Activated naive CD8-positive, alpha-beta T cell treated with anti-CD3 and anti-CD28 coated beads, Interleukin-2, amount 50 U/mL, for 24 hours (primary cell): Measurements from ENCODE around the gene GMPS.

Experiments used
- ATAC-seq: fragments of 150-1000 bp; cut with Tn5 transposase; one replicate; pipeline ENCODE4 v1.10.0; 2021
- DNase-seq: peaks from one replicate; pipeline ENCODE4 v3.0.0; 2021
- H3K27ac Mint-ChIP-seq: one replicate; pipeline ENCODE4 v1.8.0; 2021; ENCODE audit warnings: mild to moderate bottlenecking, mixed read lengths
- H3K27me3 Mint-ChIP-seq: one replicate; pipeline ENCODE4 v1.8.0; 2021; ENCODE audit warnings: mixed read lengths
- H3K36me3 Mint-ChIP-seq: one replicate; pipeline ENCODE4 v1.8.0; 2021; ENCODE audit warnings: low read depth, mixed read lengths
- H3K4me1 Mint-ChIP-seq: one replicate; pipeline ENCODE4 v1.8.0; 2021; ENCODE audit warnings: mixed read lengths
- H3K4me3 Mint-ChIP-seq: one replicate; pipeline ENCODE4 v1.8.0; 2021; ENCODE audit warnings: mild to moderate bottlenecking, moderate library complexity, mixed read lengths
- H3K9me3 Mint-ChIP-seq: one replicate; pipeline ENCODE4 v1.8.0; 2021; ENCODE audit warnings: mixed read lengths

GMPS gene

GRCh38 chr3:155889212-155889611, 18.8 kb downstream of the GMPS start:
- Mint-ChIP-seq H3K27me3 (no peaks in the 10 kb centered on the region), H3K36me3 (peaks cover 19% of the 10 kb centered on the region), H3K4me1 (peaks cover 40% of the 10 kb centered on the region), H3K4me3 (no peak overlapping the region), H3K27ac (peak overlapping the region; percentile 62), H3K9me3 (no peaks in the 10 kb centered on the region)
- ATAC-seq (no peak), DNase-seq (no peak)

DNA sequence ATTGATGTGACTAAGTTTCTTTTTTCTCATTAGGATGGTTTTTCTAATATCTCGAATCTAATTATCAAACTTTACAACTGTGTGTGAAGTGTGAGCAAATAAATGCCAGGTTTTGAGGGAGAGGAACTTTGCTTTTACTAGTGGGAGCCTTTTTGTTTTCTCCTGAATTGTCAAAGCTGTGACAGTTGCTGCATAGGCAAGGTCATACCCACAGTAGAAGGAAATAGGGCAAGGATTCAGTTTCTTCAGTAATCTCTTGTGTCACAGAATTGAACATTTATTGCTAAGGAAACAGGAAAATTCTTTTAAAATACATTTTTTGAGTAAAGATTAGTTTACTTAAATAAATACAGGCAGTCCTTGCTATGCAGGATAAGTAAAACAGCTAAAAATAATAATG, 19.5 kb downstream of the GMPS start:
- DNase-seq: no peak
- Mint-ChIP-seq H3K27ac (no peak overlapping the region), H3K4me3 (no peak overlapping the region), H3K4me1 (peaks cover 36% of the 10 kb centered on the region), H3K27me3 (no peaks in the 10 kb centered on the region), H3K9me3 (no peaks in the 10 kb centered on the region), H3K36me3 (peaks cover 20% of the 10 kb centered on the region)
- ATAC-seq: no peak

- no peaks in the 10 kb centered on the region for H3K9me3 Mint-ChIP-seq
- DNase-seq (no peak), ATAC-seq (no peak)
- H3K4me3 Mint-ChIP-seq: no peak overlapping the region
- H3K27ac Mint-ChIP-seq: no peak overlapping the region
- H3K4me1 Mint-ChIP-seq: peaks cover 36% of the 10 kb centered on the region
- no peaks in the 10 kb centered on the region for H3K27me3 Mint-ChIP-seq
- peaks cover 25% of the 10 kb centered on the region for H3K36me3 Mint-ChIP-seq
Measured at GRCh38 chr3:155890671-155891190, 20.3 kb downstream of the GMPS start.

DNA sequence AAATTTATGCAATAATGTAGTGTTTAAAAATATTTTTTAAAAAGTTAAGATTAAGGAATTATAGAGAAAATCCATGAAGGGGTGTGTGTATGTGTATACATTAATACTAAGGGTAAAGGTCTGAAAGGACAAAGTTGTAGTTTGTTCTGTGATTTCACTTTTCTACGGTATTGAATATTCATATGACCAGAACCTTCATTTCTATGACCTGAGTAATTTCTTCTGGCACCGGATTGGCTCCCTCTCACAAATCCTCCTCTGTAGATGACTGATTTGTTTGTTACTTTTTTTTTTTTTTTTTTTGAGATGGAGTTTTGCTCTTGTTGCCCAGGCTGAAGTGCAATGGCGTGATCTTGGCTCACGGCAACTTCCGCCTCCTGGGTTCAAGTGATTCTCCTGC, 20.9 kb downstream of the GMPS start:
- DNase-seq: no peak
- H3K4me1 Mint-ChIP-seq: peaks cover 36% of the 10 kb centered on the region
- no peak overlapping the region for H3K4me3 Mint-ChIP-seq
- H3K36me3 Mint-ChIP-seq: peaks cover 28% of the 10 kb centered on the region
- H3K27me3 Mint-ChIP-seq: no peaks in the 10 kb centered on the region
- no peak for ATAC-seq
- H3K9me3 Mint-ChIP-seq: no peaks in the 10 kb centered on the region
- H3K27ac Mint-ChIP-seq: no peak overlapping the region

- peaks cover 6% of the 10 kb centered on the region for H3K4me1 Mint-ChIP-seq
- no peaks in the 10 kb centered on the region for H3K9me3 Mint-ChIP-seq
- peaks cover 51% of the 10 kb centered on the region for H3K36me3 Mint-ChIP-seq
- no peak overlapping the region for H3K27ac Mint-ChIP-seq
- no peak for DNase-seq
- no peak overlapping the region for H3K4me3 Mint-ChIP-seq
- H3K27me3 Mint-ChIP-seq: no peaks in the 10 kb centered on the region
- ATAC-seq: no peak
Measured at GRCh38 chr3:155895379-155895900, 25.0 kb downstream of the GMPS start.

DNA sequence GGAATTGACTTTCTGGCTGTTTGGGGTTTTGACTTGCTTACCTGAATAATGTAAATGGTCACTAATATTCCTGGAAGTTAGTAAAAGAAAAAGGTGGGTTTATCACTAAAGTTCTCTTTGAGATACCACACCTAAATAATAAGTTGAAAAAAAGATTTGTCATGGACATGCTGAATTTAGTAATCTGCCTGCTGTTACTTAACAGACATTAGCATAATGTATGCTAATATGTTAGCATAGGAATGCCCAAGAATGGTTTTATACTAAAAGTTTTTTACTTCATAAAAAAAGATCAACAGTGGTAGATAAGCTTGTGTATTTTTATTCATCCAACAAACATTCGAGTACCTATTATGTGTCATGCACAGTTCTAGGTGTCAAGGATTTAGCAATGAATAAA, 36.5 kb downstream of the GMPS start:
- no peak overlapping the region for H3K27ac Mint-ChIP-seq
- H3K27me3 Mint-ChIP-seq: no peaks in the 10 kb centered on the region
- no peak for DNase-seq
- no peak overlapping the region for H3K4me3 Mint-ChIP-seq
- ATAC-seq: no peak
- peaks cover 64% of the 10 kb centered on the region for H3K36me3 Mint-ChIP-seq
- peaks cover 9% of the 10 kb centered on the region for H3K4me1 Mint-ChIP-seq
- H3K9me3 Mint-ChIP-seq: no peaks in the 10 kb centered on the region

- Mint-ChIP-seq H3K4me3 (no peak overlapping the region), H3K27ac (peak overlapping the region; percentile 76), H3K27me3 (no peaks in the 10 kb centered on the region), H3K36me3 (peaks cover 71% of the 10 kb centered on the region), H3K4me1 (peaks cover 9% of the 10 kb centered on the region), H3K9me3 (no peaks in the 10 kb centered on the region)
- DNase-seq (no peak), ATAC-seq (no peak)
Measured at GRCh38 chr3:155908086-155908485, 37.6 kb downstream of the GMPS start.

DNA sequence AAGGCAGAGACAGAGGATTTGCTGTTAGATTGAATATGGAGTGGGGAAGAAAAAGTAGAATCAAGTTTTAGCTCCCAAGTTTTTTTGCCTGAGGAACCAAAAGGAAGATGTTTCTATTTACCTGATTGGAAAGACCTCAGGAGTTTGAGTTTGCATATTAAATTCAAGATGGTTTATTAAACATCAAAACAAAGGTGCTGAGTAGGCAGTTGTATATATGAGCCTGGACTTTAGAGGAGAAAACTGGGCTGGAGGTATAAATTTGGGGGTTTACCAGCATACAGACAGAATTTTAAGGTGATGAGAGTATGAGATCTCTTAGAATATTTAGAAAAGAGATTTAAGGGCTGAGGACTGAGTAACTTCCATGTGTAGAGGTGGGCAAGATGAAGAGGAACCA, 38.2 kb downstream of the GMPS start:
- Mint-ChIP-seq H3K4me1 (peaks cover 9% of the 10 kb centered on the region), H3K9me3 (no peaks in the 10 kb centered on the region), H3K27ac (peak overlapping the region; percentile 76), H3K27me3 (no peaks in the 10 kb centered on the region), H3K36me3 (peaks cover 74% of the 10 kb centered on the region), H3K4me3 (no peak overlapping the region)
- ATAC-seq: no peak
- no peak for DNase-seq

DNA sequence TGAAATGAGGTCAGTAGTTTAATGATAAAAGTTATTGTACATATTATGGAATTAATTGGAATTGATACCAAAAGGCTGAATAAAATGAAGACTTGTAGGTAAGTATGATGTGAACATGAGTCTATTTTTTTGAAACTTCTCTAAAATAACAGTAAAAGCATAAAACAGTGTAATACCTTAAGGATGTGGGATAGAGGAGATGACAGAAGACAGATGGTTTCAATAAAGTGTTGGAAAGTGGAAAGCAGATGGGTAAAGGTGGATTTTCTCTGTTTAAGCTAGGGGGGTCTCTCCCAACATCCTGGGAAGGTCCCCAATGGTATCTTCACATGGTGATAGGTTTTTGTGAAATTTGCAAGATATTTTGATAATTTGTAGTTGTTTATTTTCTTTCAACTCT, 41.6 kb downstream of the GMPS start:
- peaks cover 79% of the 10 kb centered on the region for H3K36me3 Mint-ChIP-seq
- H3K27ac Mint-ChIP-seq: no peak overlapping the region
- DNase-seq: no peak
- H3K4me1 Mint-ChIP-seq: peaks cover 9% of the 10 kb centered on the region
- ATAC-seq: no peak
- no peaks in the 10 kb centered on the region for H3K9me3 Mint-ChIP-seq
- no peaks in the 10 kb centered on the region for H3K27me3 Mint-ChIP-seq
- no peak overlapping the region for H3K4me3 Mint-ChIP-seq

- Mint-ChIP-seq H3K9me3 (no peaks in the 10 kb centered on the region), H3K27ac (no peak overlapping the region), H3K4me3 (no peak overlapping the region), H3K36me3 (peaks cover 81% of the 10 kb centered on the region), H3K27me3 (no peaks in the 10 kb centered on the region), H3K4me1 (peaks cover 5% of the 10 kb centered on the region)
- ATAC-seq (no peak), DNase-seq (no peak)
Measured at GRCh38 chr3:155912579-155913190, 42.2 kb downstream of the GMPS start.

- DNase-seq: no peak
- H3K27ac Mint-ChIP-seq: no peak overlapping the region
Measured at GRCh38 chr3:155917781-155918180, 47.3 kb downstream of the GMPS start.

DNA sequence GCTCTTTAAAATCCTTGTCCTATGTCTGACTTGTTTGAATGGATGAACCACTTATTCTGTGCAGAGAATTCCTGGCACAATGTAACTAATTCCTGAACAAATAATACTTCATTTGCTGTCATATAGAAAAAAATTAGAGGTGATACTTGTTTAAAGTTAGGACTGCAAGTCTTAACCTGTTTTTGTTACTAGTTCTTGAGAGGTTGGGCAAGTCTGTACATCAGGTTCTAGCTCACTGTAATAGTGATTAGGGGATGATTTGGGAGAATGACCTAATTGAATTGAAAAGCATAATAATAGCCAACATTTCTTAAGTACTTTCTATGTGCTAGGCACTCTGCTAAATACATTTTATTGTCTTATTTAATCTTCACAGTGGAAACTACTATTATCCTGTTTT, 49.3 kb downstream of the GMPS start:
- H3K9me3 Mint-ChIP-seq: no peaks in the 10 kb centered on the region
- H3K36me3 Mint-ChIP-seq: peaks cover 54% of the 10 kb centered on the region

More at GRCh38 chr3:155917781-155918180, 47.3 kb downstream of the GMPS start:
- Mint-ChIP-seq H3K4me1 (no peaks in the 10 kb centered on the region), H3K27me3 (no peaks in the 10 kb centered on the region), H3K4me3 (no peak overlapping the region), H3K9me3 (no peaks in the 10 kb centered on the region), H3K36me3 (peaks cover 57% of the 10 kb centered on the region)
- ATAC-seq: no peak

DNA sequence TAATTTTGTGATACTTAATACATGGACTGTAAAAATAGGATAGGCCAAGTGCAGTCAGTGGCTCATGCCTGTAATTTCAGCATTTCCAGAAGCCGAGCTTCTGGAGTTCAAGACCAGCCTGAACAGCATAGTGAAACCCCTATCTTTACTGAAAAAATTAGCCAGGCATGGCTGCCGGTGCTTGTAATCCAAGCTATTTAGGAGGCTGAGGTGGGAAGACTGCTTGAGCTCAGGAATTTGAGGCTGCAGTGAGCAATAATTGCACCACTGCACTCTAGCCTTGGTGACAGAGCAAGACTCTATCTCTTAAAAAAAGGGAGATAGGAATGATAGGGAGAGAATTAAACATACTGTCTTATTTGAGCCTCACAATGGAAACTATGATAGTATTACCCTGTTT, 51.0 kb downstream of the GMPS start:
- Mint-ChIP-seq H3K36me3 (peaks cover 54% of the 10 kb centered on the region), H3K27me3 (no peaks in the 10 kb centered on the region), H3K4me1 (no peaks in the 10 kb centered on the region), H3K9me3 (no peaks in the 10 kb centered on the region), H3K27ac (no peak overlapping the region), H3K4me3 (no peak overlapping the region)
- no peak for DNase-seq
- no peak for ATAC-seq

More for the DNA sequence above, 49.3 kb downstream of the GMPS start:
- no peak for DNase-seq
- ATAC-seq: no peak
- Mint-ChIP-seq H3K4me3 (no peak overlapping the region), H3K27ac (no peak overlapping the region), H3K4me1 (no peaks in the 10 kb centered on the region), H3K27me3 (no peaks in the 10 kb centered on the region)

DNA sequence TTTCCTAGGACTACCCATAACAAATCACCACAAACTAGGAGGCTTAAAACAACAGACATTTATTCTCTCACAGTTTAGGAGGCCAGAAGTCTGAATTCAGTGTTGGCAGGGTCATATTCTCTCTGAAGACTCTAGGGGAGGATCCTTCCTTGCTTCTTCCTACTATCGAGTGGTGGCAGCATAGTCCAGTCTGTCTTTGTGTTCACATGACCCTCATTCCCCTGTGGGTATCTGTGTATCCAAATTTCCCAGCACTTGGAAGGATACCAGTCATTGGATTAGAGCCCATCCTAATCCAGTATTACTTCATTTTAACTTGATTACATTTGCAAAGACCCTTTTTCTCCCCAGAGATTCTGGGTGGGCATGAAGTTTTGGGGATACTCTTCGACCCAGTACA, 63.8 kb downstream of the GMPS start:
- H3K36me3 Mint-ChIP-seq: peaks cover 52% of the 10 kb centered on the region
- no peaks in the 10 kb centered on the region for H3K9me3 Mint-ChIP-seq
- no peaks in the 10 kb centered on the region for H3K4me1 Mint-ChIP-seq
- no peak overlapping the region for H3K27ac Mint-ChIP-seq
- no peak overlapping the region for H3K4me3 Mint-ChIP-seq
- ATAC-seq: no peak
- H3K27me3 Mint-ChIP-seq: no peaks in the 10 kb centered on the region
- DNase-seq: no peak

GRCh38 chr3:155938409-155938808, 68.0 kb downstream of the GMPS start:
- no peak overlapping the region for H3K27ac Mint-ChIP-seq
- H3K4me3 Mint-ChIP-seq: no peak overlapping the region
- no peaks in the 10 kb centered on the region for H3K27me3 Mint-ChIP-seq
- peaks cover 58% of the 10 kb centered on the region for H3K36me3 Mint-ChIP-seq
- H3K9me3 Mint-ChIP-seq: no peaks in the 10 kb centered on the region
- no peak for DNase-seq
- no peak for ATAC-seq
- H3K4me1 Mint-ChIP-seq: no peaks in the 10 kb centered on the region
